IPS-NIHi11 (cell line): ENCODE data around the gene DENND6B.
"Not testable (repeated sequence)": the region's sequence is repeated elsewhere in the genome, so short reads cannot be mapped to it uniquely, and the experiment has no call there.

Source experiments
- DNase-seq: peaks from one replicate; pipeline ENCODE4 v3.0.0; 2012; ENCODE audit warnings: mixed read lengths, low spot score

The DENND6B gene, protein sequence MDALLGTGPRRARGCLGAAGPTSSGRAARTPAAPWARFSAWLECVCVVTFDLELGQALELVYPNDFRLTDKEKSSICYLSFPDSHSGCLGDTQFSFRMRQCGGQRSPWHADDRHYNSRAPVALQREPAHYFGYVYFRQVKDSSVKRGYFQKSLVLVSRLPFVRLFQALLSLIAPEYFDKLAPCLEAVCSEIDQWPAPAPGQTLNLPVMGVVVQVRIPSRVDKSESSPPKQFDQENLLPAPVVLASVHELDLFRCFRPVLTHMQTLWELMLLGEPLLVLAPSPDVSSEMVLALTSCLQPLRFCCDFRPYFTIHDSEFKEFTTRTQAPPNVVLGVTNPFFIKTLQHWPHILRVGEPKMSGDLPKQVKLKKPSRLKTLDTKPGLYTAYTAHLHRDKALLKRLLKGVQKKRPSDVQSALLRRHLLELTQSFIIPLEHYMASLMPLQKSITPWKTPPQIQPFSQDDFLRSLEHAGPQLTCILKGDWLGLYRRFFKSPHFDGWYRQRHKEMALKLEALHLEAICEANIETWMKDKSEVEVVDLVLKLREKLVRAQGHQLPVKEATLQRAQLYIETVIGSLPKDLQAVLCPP

DNA sequence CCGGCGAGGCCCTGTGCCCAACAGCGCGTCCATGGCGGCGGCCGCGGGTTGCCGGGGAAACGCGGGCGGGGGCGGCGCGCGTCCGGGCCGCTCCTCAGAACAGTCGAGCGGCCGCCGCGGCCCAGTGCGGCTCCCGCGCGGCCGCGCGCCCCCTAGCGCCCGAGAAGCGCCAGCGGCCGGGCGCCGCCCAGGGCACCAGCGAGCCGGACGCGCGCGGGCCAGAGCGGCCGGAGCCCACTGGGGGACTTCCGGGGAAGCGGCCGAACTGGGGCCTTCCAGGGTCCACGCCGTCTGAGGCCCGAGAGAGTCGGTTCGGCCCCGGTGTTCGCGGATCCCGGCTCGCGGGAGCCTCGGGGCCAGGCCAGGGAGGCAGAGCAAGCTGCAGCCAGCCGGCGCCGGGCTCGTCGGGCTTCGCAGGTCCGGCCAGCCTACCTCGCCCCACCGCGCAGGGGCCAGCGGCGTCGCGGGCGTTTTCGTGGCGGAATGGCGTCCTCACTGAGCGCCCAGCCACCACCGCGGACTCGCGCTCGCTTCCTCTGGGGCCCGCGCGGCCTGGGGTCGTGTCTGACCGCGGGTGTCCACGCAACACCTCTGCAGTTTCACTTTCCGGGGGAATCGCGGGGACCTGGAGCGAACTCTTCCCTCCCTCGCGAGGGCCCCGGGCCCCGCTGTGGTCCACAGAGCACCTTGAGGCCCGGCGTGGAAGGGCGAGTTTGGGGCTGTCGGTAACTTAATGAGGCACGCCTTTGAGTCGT, at the start of gene DENND6B:
DENND6B (minus strand) TSS at position 57 of the 755 bp plus-strand sequence; CDS start at position 33, 24 bp downstream.
- peak; percentile 97 for DNase-seq

- no peak for DNase-seq
Observed at GRCh38 chr22:50376085-50376651, 49.4 kb upstream of the DENND6B start.

- DNase-seq, result no peak
Observed at GRCh38 chr22:50371101-50371648, 44.4 kb upstream of the DENND6B start.

GRCh38 chr22:50367778-50368500, 41.1 kb upstream of the DENND6B start:
- no peak for DNase-seq

DNA sequence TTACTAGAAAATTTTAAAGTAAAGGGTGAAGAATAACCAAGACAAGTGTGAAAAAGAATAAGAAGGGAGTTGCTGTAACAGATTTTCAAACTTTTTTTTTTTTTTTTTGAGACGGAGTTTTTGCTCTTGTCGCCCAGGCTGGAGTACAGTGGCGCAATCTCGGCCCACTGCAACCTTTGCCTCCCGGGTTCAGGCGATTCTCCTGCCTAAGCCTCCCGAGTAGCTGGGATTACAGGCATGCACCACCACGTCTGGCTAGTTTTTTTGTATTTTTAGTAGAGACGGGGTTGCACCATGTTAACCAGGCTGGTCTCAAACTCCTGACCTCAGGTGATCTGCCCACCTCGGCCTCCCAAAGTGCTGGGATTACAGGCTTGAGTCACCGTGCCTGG, 37.0 kb upstream of the DENND6B start:
- not testable (repeated sequence) for DNase-seq

DNA sequence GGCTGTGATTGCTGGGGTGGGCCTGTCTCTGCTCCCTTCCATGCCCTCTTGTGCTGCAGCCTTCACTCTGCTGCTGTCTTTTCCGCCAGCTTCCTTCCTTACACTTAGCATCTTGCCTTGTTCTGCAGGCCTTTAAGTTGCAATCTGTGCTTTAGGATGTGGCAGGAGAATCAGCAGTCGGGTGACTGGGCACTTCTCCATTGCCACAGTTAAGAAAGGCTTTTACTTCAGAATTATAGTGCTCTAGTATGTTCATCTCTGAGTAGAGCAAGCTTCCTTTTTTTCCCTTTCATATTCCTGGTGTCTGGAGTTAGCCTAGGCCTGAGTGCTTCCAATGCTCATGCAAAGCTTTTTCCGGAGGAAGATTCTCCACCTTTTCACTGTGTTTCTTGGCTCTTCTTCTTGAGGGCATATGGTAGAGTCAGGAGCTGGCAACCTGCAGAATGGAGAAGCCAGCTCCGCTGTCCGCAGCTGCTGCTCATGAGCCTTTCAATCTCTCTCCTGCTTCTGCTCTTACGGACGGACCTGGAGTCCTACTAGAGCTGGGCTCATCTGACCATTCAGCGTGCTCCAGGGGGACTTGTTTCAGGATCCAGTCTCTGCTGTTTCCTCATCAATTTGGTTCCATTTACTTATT, 36.5 kb upstream of the DENND6B start:
- DNase-seq, result no peak

DNA sequence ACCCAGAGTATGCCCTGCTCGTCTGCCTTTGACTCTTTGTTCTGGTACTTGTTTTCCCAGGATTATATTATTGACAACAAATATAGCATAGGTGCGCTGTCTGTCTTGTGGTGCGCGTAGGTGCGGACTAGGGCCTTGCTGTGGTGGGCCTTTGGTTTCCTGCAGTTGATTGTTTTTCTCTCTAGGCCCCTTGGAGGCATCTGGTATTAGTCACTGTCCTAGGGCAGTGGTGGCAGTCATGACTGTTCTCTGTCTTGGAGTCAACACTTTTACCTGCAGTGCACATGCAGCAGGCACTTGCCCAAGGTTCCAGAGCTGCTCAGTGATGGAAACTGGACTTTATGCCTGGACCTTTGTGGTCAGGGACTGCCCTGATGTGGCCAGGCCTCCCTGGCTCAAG, 34.9 kb upstream of the DENND6B start:
- DNase-seq, result no peak

DNA sequence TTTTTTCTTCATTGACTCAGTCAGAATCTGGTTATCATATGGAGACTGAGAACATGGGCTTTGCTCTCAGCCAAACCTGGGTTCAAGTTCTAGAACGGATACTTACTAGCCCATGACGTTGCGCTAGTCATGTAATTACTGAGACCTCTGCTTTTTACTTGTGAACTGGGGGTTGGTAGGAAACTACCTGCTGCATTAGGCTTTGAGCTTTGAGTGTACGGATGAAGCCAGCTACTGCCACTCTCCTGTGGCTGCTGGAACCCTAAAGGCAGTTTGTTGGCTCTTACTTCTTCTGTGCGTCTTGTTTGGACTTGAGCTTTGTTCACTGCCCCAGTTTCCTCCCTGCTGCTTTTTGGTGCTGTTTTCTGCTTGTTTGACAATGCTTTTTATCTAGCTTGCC, 34.4 kb upstream of the DENND6B start:
- no peak for DNase-seq

DNA sequence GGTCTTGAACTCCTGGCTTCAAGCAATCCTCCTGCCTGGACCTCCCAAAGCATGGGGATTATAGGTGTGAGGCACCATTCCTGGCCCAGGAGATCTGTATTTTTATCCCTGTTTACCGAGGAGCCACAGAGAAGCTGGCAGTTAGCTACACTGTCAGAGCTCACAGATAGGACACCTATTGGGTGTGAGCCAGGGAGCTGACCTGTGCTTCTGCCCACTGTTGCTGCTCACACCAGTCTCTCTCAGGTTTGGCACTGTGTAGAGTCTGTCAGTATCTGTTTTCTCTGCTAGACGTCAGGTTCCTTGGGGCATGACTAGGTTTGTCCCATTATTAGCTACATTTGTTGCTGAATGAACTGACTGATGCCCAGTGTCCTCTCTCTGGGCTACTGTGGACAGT, 33.8 kb upstream of the DENND6B start:
- DNase-seq, result no peak

- no peak for DNase-seq
Observed at GRCh38 chr22:50357756-50358155, 30.9 kb upstream of the DENND6B start.

- no peak for DNase-seq
Observed at GRCh38 chr22:50357222-50357621, 30.4 kb upstream of the DENND6B start.

GRCh38 chr22:50356186-50356585, 29.4 kb upstream of the DENND6B start:
- no peak for DNase-seq

GRCh38 chr22:50348058-50348457, 21.2 kb upstream of the DENND6B start:
- DNase-seq, result no peak

DNA sequence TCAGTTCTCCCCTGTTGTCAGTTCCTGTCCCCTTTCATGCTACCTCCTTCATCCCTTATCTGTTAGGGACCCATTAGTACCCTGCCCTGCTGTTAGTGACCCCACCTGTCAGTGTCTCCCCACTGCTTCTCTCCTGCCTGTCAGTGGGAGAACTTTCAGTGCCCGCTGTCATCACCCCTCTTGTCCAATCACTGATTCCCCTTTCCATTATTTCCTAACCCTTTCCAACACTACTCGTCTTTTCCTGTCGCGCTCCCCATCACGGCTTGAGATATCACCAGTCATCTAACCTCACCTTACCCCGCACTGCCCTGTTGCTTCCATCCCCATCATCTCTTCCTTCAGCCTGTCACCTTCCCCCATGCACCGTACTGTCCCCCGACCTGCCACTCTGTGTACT, 20.3 kb upstream of the DENND6B start:
- no peak for DNase-seq

- no peak for DNase-seq
Observed at GRCh38 chr22:50346470-50346869, 19.7 kb upstream of the DENND6B start.

DNA sequence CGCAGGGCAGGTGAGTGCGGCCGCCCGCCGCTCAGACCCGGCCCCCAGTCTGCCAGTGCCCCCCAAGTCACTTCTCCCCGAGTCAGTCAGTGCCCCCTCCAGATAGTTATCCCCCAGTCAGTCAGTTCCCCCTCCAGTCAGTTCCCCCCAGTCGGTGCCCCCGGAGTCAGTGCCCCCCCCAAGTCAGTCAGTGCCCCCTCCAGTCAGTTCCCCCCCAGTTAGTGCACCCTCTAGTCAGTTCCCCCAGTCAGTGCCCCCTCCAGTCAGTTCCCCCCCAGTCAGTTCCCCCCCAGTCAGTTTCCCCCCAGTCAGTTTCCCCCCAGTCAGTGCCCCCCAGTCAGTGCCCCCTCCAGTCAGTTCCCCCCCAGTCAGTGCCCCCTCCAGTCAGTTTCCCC, 16.7 kb upstream of the DENND6B start:
- DNase-seq, result no peak

DNA sequence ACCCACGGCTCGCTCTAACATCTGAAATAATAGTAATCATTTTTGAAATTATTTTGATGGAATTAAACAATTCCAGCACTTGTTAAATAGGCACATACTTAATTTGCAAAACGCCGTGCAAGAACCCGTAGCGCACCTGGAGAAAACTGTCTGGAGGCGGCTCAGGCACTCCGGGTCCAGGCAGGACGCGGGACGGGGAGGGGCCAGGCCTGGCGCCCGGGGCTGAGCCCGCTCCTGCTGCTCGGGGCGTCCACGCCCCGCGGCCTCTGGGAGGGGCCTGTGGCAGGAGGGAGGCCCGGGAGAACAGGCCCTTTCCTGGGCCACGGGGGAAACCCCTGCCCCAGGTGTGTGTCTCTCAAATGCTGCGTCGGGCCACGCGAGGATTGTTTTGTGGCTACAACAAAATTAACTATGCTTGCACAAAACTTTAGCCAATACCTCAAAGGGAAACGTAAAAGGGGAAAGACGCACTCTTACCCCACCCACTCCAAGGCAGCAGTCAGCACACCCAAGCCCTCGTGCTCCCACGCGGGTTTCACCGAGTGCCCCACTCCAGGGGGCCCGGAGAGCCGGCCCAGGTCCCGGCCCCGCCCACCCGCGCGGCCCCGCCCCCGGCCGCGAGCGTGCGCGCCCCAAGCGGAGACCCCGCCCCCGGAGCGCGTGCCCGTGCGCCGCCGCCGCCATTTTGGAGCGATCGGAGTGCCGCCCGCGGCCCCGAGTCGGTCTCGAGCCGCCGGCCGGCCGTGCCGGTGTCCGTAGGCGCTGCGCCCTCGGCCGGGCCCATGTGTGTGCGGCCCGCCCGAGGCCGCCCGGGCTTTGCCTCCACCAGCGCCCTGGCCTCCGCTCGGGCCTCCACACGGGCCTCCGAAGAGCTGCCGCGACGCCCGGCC, 16.1 kb upstream of the DENND6B start, which contains the start of gene PPP6R2:
PPP6R2 (plus strand) TSS at position 677 of the 890 bp plus-strand sequence. CDS start 50,582 bp downstream, outside the sequence.
- peak; percentile 95 for DNase-seq

DNA sequence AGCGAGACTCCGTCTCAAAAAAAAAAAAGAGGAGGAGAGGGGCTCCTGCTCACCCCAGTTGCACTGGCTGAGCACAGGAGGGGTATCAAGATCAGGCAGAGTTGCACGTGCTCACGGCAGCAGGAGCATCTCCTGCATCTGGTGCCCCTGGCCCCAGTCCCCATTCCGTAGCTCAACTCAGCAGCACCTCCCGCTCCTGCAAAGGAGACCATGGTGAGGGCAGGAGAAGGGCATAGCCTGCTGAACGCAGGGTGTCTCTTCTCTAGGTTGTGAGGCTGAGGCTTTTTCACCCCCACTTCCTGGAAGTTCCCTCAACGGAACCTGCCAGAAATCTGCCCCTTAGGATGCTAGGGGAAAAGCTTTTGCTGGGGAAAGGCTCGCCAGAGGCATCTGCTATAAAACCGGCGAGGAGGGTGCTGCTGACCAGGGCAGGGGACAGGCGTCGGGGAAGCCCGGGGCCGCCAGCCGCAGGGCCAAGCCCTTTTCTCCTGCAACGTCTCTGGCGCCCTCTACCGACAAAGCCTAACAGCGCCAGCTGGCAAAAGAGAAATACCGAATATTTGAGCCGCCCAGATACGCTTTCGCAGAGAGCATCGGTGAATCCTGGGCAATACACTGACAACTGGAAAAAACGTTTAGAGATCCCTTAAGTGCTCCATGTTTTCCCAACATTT, 15.3 kb upstream of the DENND6B start:
- peak; percentile 84 for DNase-seq
